GM20000 (cell line): ENCODE data around the gene IP6K3.

Experiments
- DNase-seq: peaks from one replicate; pipeline ENCODE4 v3.0.0; 2012; ENCODE audit warnings: low spot score
- CTCF ChIP-seq: IDR thresholded peaks from 2 replicates; pipeline ENCODE4 v1.5.1; 2012; ENCODE audit warnings: mild to moderate bottlenecking, control low read depth; ENCODE audit errors: extremely low read depth, missing control alignments

The IP6K3 gene

GRCh38 chr6:33777398-33778388 is 31.0 kb upstream of the IP6K3 start:
- no peak for TF ChIP-seq CTCF
- DNase-seq = no peak

- DNase-seq = no peak
- no peak for TF ChIP-seq CTCF
These were observed 30.1 kb upstream of the IP6K3 start for GRCh38 chr6:33776764-33777163.

GRCh38 chr6:33776186-33776585 is 29.5 kb upstream of the IP6K3 start:
- TF ChIP-seq CTCF = no peak
- no peak for DNase-seq

GRCh38 chr6:33774774-33775173 is 28.1 kb upstream of the IP6K3 start:
- no peak for DNase-seq
- TF ChIP-seq CTCF = no peak

GRCh38 chr6:33772902-33773472 is 26.3 kb upstream of the IP6K3 start:
- no peak for TF ChIP-seq CTCF
- no peak for DNase-seq

GRCh38 chr6:33772082-33772830 is 25.6 kb upstream of the IP6K3 start:
- DNase-seq = no peak
- TF ChIP-seq CTCF = no peak
